Uterus (tissue), 4 donors: ENCODE data around the gene OR6Q1. TPM values are rescaled to one million over a fixed set of nuclear protein-coding genes. Genes with fewer than 3 reads are reported as not detected.

Source experiments
- DNase-seq, 2 donors: peaks; one replicate each; pipeline ENCODE4 v3.0.0-alpha.2; 2019 to 2020
- H3K27ac ChIP-seq, 2 donors: fragments of 200-600 bp; sonication (generic); 1 replicate in 1 of 2; 2 replicates in 1 of 2; pipeline ENCODE4 v1.5.1; 2016 to 2018
- H3K27me3 ChIP-seq, 2 donors: fragments of 200-600 bp; sonication (generic); one replicate each; pipeline ENCODE4 v1.5.1; 2018 to 2019; ENCODE audit warnings: control low read depth in 1 of 2
- H3K36me3 ChIP-seq, 2 donors: fragments of 200-600 bp; sonication (generic); one replicate each; pipeline ENCODE4 v1.5.1; 2019; ENCODE audit warnings: control low read depth in 1 of 2
- H3K4me1 ChIP-seq, 2 donors: fragments of 200-600 bp; sonication (generic); one replicate each; pipeline ENCODE4 v1.5.1; 2018 to 2019; ENCODE audit warnings: control low read depth in 1 of 2
- H3K4me3 ChIP-seq, 2 donors: fragments of 200-600 bp; sonication (generic); 1 replicate in 1 of 2; 2 replicates in 1 of 2; pipeline ENCODE4 v1.5.1; 2018 to 2019; ENCODE audit warnings: mild to moderate bottlenecking in 1 of 2
- H3K9me3 ChIP-seq, 2 donors: fragments of 200-600 bp; sonication (generic); one replicate each; pipeline ENCODE4 v1.5.1; 2019; ENCODE audit warnings: control low read depth in 1 of 2
- CTCF ChIP-seq, 4 experiments: fragments of 200-600 bp in 2 of 4; fragments of 450-650 bp in 2 of 4; sonication (generic) in 2 of 4; IDR thresholded peaks; one replicate each; pipeline ENCODE4 v1.5.1; 2016 to 2019; ENCODE audit warnings: antibody characterized with exemption in 4 of 4, mild to moderate bottlenecking in 2 of 4, moderate library complexity in 1 of 4
- POLR2A ChIP-seq, 2 donors: fragments of 450-650 bp; IDR thresholded peaks; one replicate each; pipeline ENCODE4 v1.6.1; 2016; ENCODE audit warnings: antibody characterized with exemption in 2 of 2, mild to moderate bottlenecking in 1 of 2, moderate library complexity in 1 of 2
- intact Hi-C: fragments of 100-400 bp; cut with DNase I; formaldehyde crosslinking; loops from one replicate; pipeline ENCODE4 v1.15.1; 2023; ENCODE audit warnings: low total_unique reads
- total RNA-seq, 4 donors: library from RNA; depleted of rRNA in 3 of 4; stranded (reverse); fragments of >200 nt in 3 of 4; gene quantifications; one replicate each; pipeline versions ENCODE4 v1.1.0 to v1.2.4, GENCODE V29; 2014 to 2023
- donor health status: DM: yes; HTN: yes; CAD: no.

OR6Q1 gene
- total RNA-seq, 4 donors from 2014 or later: not detected

GRCh38 chr11:58060939-58061672, 30.4 kb downstream of the OR6Q1 start:
- no peak overlapping the region for H3K4me3 ChIP-seq
- intact Hi-C loops: no loop called here
- TF ChIP-seq CTCF (IDR thresholded peaks at IDR 0.05): no peak
- TF ChIP-seq POLR2A (IDR thresholded peaks at IDR 0.05): no peak
- H3K36me3 ChIP-seq: no peaks in the 10 kb centered on the region
- no peaks in the 10 kb centered on the region for H3K27me3 ChIP-seq
- no peaks in the 10 kb centered on the region for H3K9me3 ChIP-seq
- no peak overlapping the region for H3K27ac ChIP-seq
- H3K4me1 ChIP-seq: peaks cover 0 to 9% of the 10 kb centered on the region in 2 donors
- DNase-seq: no peak

DNA sequence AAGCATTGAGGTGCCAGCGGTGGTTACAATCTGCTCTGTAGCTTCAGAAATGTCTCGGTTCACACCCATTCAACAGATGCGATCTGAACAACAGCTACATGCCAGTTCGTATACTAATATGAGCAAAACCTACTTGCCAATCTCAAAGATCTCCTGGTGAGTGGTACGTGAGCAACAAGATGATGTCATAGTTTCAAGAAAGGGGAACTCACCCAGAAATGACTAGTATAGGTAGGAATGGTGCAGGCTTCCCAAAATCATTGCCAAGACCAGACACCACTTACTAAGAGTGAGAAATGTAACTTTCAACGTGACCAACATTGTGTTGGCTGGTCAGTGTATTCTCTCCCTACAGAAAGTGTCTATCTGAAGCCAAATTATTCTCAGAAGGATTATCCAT, 31.1 kb downstream of the OR6Q1 start:
- H3K36me3 ChIP-seq: no peaks in the 10 kb centered on the region
- H3K4me3 ChIP-seq: no peak overlapping the region
- TF ChIP-seq POLR2A (IDR thresholded peaks at IDR 0.05): no peak
- TF ChIP-seq CTCF (IDR thresholded peaks at IDR 0.05): no peak
- H3K4me1 ChIP-seq: peaks cover 0 to 9% of the 10 kb centered on the region in 2 donors
- H3K27ac ChIP-seq: no peak overlapping the region
- H3K27me3 ChIP-seq: no peaks in the 10 kb centered on the region
- no peaks in the 10 kb centered on the region for H3K9me3 ChIP-seq
- no peak for DNase-seq
- intact Hi-C loops: no loop called here

- no peaks in the 10 kb centered on the region for H3K9me3 ChIP-seq
- TF ChIP-seq CTCF (IDR thresholded peaks at IDR 0.05) (no peak), POLR2A (IDR thresholded peaks at IDR 0.05) (no peak)
- H3K27ac ChIP-seq: no peak overlapping the region
- DNase-seq: no peak
- intact Hi-C loops: no loop called here
- H3K36me3 ChIP-seq: no peaks in the 10 kb centered on the region
- H3K4me3 ChIP-seq: no peak overlapping the region
- no peaks in the 10 kb centered on the region for H3K4me1 ChIP-seq
- no peaks in the 10 kb centered on the region for H3K27me3 ChIP-seq
These were observed 36.9 kb downstream of the OR6Q1 start for GRCh38 chr11:58067685-58068084.

GRCh38 chr11:58068655-58069054, 37.9 kb downstream of the OR6Q1 start:
- intact Hi-C loops: no loop called here
- no peak for TF ChIP-seq POLR2A (IDR thresholded peaks at IDR 0.05)
- no peak for TF ChIP-seq CTCF (IDR thresholded peaks at IDR 0.05)

GRCh38 chr11:58070585-58070984, 39.8 kb downstream of the OR6Q1 start:
- Histone ChIP-seq H3K27ac (no peak overlapping the region), H3K9me3 (no peaks in the 10 kb centered on the region), H3K36me3 (no peaks in the 10 kb centered on the region), H3K27me3 (no peaks in the 10 kb centered on the region), H3K4me1 (no peaks in the 10 kb centered on the region), H3K4me3 (no peak overlapping the region)
- intact Hi-C loops: no loop called here
- no peak for DNase-seq
- TF ChIP-seq POLR2A (IDR thresholded peaks at IDR 0.05): no peak
- TF ChIP-seq CTCF (IDR thresholded peaks at IDR 0.05): no peak

More at GRCh38 chr11:58068655-58069054, 37.9 kb downstream of the OR6Q1 start:
- no peaks in the 10 kb centered on the region for H3K36me3 ChIP-seq
- H3K27me3 ChIP-seq: no peaks in the 10 kb centered on the region
- no peak overlapping the region for H3K27ac ChIP-seq
- no peaks in the 10 kb centered on the region for H3K9me3 ChIP-seq
- DNase-seq: no peak
- no peak overlapping the region for H3K4me3 ChIP-seq
- H3K4me1 ChIP-seq: no peaks in the 10 kb centered on the region
